ENCODE data around the gene MRPL43. TPM values are rescaled to one million over a fixed set of nuclear protein-coding genes. Genes with fewer than 3 reads are reported as not detected.

MRPL43 gene
- total and polyA plus RNA-seq, 9 of the 15 experiments (the other 6 are each of a cell fraction or from before 2014, with no cell fraction given): 15.1 to 63.7 (median 37.2) TPM

DNA sequence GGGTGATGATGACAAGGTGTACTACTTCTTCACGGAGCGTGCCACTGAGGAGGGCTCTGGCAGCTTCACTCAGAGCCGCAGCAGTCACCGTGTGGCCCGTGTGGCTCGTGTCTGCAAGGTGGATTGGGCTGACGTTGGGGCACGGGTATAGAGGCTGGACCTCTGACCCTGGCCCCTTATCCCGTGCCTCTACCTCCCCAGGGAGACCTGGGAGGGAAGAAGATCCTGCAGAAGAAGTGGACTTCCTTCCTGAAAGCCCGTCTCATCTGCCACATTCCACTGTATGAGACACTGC, 8.4 kb downstream of the MRPL43 start:
- ChIA-PET POLR2A (no interaction called here), CTCF (ENCODE audit: low intra/inter-chr PET ratio) (no interaction called here)
- Histone ChIP-seq H3K4me3 (no peak overlapping the region), H2AFZ (ENCODE audit: low read depth, low read length) (no peak overlapping the region), H3K27ac (ENCODE audit: extremely low read depth, low read depth, low read length) (no peak overlapping the region), H3K9ac (ENCODE audit: insufficient read depth in 1 of 2, low read depth in 2 of 2, low read length in 2 of 2) (no peak overlapping the region), H3K4me2 (ENCODE audit: insufficient read depth, low read length) (no peak overlapping the region), H3K9me1 (ENCODE audit: control insufficient read depth, insufficient read depth, low read length) (no peaks in the 10 kb centered on the region), H3K4me1 (replicated peaks in 1 of 2; ENCODE audit: control insufficient read depth in 2 of 2, insufficient read depth in 2 of 2, low read length in 2 of 2) (peaks cover 0 to 4% of the 10 kb centered on the region in 2 experiments; a peak in 2 of 5 replicates), H3K36me3 (ENCODE audit: control insufficient read depth, insufficient read depth, low read length) (peaks cover 10% of the 10 kb centered on the region; the same call in 1 of the 3 replicates), H3K79me2 (ENCODE audit: control insufficient read depth, insufficient read depth, low read length) (no peaks in the 10 kb centered on the region), H4K20me1 (replicated peaks; ENCODE audit: control insufficient read depth, insufficient read depth, low read length) (no peaks in the 10 kb centered on the region; the same call in 1 of the 2 replicates), H3K9me3 (replicated peaks; ENCODE audit: control insufficient read depth, insufficient read depth, low read depth, low read length) (no peaks in the 10 kb centered on the region), H3K27me3 (ENCODE audit: control insufficient read depth in 2 of 2, insufficient read depth in 2 of 2, low read length in 2 of 2) (no peaks in the 10 kb centered on the region)
- WGBS (ENCODE audit: insufficient coverage, low coverage, missing lambda C conversion rate): 38% methylated on average over 7 of the region's 10 CpGs
- no peak for FAIRE-seq
- BruUV-seq (replicated peaks): no TSS peak
- DNase-seq (ENCODE audit: extremely low read depth in 1 of 4, low spot score in 3 of 4): no peak
- in situ Hi-C loops (cut with MboI) (loop anchor here (25.0 kb wide), 1 partner anchor 1058 kb away; no protein-coding TSS in a partner anchor), intact Hi-C loops (cut with micrococcal nuclease) (no loop called here)
- no peak for ATAC-seq
- TF ChIP-seq ZKSCAN8 (CRISPR knock-in tag; IDR thresholded peaks at IDR 0.05): no peak
- TF ChIP-seq SUPT5H (IDR thresholded peaks at IDR 0.05): no peak
- no peak for TF ChIP-seq FOXK2 (conservative IDR thresholded peaks at IDR 0.05 in 1 of 2, IDR thresholded peaks at IDR 0.05 in 1 of 2; ENCODE audit: low read depth in 2 of 2)
- TF ChIP-seq PPARD (CRISPR knock-in tag; IDR thresholded peaks at IDR 0.05): no peak
- TF ChIP-seq ZNF431 (CRISPR knock-in tag; IDR thresholded peaks at IDR 0.05): no peak
- TF ChIP-seq TCFL5 (CRISPR knock-in tag; conservative IDR thresholded peaks at IDR 0.05): no peak
- no peak for TF ChIP-seq CSDE1 (IDR thresholded peaks at IDR 0.05)
- no peak for TF ChIP-seq NCOA2 (IDR thresholded peaks at IDR 0.05; ENCODE audit: partially characterized antibody in 2 of 2)
- no peak for TF ChIP-seq ZNF444 (CRISPR knock-in tag; IDR thresholded peaks at IDR 0.05)
- no peak for TF ChIP-seq FOXA1 (IDR thresholded peaks at IDR 0.05; ENCODE audit: borderline replicate concordance)
- TF ChIP-seq BRD9 (IDR thresholded peaks at IDR 0.05; ENCODE audit: low read depth, partially characterized antibody): no peak
- no peak for TF ChIP-seq CHD1 (IDR thresholded peaks at IDR 0.05; ENCODE audit: low read length)
- no peak for TF ChIP-seq PML (IDR thresholded peaks at IDR 0.05; ENCODE audit: low read length)
- TF ChIP-seq ZNF12 (CRISPR knock-in tag; IDR thresholded peaks at IDR 0.05): no peak
- TF ChIP-seq NR1H2 (CRISPR knock-in tag; IDR thresholded peaks at IDR 0.05): no peak
- TF ChIP-seq ZNF347 (CRISPR knock-in tag; IDR thresholded peaks at IDR 0.05; ENCODE audit: low read depth): no peak
- no peak for TF ChIP-seq MED1 (CRISPR knock-in tag; IDR thresholded peaks at IDR 0.05; ENCODE audit: borderline replicate concordance)
- TF ChIP-seq, protein P1, sequence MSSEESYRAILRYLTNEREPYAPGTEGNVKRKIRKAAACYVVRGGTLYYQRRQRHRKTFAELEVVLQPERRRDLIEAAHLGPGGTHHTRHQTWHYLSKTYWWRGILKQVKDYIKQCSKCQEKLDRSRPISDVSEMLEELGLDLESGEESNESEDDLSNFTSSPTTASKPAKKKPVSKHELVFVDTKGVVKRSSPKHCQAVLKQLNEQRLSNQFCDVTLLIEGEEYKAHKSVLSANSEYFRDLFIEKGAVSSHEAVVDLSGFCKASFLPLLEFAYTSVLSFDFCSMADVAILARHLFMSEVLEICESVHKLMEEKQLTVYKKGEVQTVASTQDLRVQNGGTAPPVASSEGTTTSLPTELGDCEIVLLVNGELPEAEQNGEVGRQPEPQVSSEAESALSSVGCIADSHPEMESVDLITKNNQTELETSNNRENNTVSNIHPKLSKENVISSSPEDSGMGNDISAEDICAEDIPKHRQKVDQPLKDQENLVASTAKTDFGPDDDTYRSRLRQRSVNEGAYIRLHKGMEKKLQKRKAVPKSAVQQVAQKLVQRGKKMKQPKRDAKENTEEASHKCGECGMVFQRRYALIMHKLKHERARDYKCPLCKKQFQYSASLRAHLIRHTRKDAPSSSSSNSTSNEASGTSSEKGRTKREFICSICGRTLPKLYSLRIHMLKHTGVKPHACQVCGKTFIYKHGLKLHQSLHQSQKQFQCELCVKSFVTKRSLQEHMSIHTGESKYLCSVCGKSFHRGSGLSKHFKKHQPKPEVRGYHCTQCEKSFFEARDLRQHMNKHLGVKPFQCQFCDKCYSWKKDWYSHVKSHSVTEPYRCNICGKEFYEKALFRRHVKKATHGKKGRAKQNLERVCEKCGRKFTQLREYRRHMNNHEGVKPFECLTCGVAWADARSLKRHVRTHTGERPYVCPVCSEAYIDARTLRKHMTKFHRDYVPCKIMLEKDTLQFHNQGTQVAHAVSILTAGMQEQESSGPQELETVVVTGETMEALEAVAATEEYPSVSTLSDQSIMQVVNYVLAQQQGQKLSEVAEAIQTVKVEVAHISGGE (CRISPR knock-in tag; IDR thresholded peaks at IDR 0.05): no peak
- TF ChIP-seq, protein P2, sequence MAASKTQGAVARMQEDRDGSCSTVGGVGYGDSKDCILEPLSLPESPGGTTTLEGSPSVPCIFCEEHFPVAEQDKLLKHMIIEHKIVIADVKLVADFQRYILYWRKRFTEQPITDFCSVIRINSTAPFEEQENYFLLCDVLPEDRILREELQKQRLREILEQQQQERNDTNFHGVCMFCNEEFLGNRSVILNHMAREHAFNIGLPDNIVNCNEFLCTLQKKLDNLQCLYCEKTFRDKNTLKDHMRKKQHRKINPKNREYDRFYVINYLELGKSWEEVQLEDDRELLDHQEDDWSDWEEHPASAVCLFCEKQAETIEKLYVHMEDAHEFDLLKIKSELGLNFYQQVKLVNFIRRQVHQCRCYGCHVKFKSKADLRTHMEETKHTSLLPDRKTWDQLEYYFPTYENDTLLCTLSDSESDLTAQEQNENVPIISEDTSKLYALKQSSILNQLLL (CRISPR knock-in tag; IDR thresholded peaks at IDR 0.05; ENCODE audit: borderline replicate concordance): no peak
